GM21526 (cell line): ENCODE results near the gene RNASET2.
"Not testable (repeated sequence)": the region's sequence is repeated elsewhere in the genome, so short reads cannot be mapped to it uniquely, and the experiment has no call there.

ENCODE experiments used
- ATAC-seq: cut with Tn5 transposase; IDR thresholded peaks from one replicate; pipeline ENCODE4 v1.9.1; 2021; ENCODE audit warnings: moderate library complexity; ENCODE audit not compliant: unreplicated experiment, low FRiP score

Gene RNASET2

DNA sequence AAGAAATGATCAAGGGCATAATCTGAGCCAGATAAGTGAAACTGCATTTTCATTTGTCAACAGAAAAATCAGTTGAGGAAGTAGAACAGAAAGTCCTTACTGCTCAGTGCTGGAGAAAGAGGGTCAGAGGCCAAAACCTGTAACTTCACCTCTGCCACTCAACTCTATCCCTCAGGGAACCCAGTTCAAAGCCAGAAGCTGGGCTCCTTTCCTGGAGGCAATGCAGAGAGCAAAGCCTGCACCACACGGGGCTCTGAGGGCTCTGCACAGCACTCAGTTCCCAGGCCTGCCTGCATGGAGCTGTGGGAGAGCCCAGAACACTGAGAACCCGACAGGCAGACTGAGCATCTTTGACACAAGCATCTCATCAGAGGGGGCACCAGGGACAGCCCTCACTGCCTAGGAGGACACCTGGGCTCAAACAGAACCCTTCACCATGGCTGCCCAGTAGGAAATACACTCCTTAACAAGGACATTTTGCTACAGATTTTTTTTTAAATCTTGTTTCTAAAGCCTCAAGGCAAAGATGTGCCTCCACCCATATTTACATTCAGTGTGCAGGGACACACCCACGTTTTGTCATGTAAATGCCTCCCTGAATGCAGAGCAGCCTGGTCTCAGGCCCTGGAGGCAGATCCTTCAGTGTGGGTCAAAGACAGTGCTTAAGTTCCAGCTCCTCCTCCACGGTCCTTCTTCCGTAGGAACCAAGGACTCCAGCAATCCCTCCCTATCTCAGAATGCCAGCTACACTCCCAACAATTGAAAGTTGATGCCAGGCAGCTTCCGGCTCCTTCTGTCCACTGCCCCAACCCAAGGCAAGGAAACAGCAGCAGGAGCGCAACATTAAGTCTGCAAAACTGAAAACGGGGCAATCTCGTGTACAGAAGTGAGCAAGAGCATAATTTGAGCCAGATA, 6.6 kb downstream of the RNASET2 start:
- ATAC-seq = peak; percentile 5

DNA sequence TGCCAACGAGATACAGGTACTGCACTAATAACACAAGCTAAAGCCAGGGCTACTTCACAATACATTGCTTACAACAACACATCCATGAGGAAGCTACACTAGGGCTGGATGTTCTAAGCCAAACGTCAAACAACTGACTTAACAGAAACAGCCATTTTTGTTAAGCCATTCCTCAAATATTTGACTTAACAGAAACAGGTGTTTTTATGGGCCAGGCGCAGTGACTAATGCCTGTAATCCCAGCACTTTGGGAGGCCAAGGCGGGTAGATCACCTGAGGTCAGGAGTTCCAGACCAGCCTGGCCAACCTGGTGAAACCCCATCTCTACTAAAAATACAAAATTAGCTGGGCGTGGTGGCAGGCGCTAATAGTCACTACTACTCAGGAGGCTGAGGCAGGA, 7.6 kb downstream of the RNASET2 start:
- not testable (repeated sequence) for ATAC-seq

DNA sequence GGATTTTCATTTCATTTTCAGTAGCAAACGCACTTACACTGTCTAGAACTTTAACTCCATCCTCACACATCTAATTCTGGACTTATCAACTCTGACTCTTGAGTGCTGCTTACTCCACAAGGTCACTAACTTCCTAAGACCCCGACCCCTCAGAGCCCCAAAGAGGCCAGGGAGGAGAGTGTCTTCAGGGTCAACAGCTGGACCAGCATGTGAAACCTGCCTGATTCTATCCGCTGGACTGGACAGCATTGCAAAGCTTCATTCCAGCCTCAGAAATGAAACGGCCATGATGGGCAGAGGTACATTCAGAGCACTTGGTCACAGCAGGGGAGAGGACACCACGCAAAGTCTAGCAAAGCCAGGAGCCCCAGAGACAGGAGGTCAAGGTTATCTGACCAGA, 9.1 kb downstream of the RNASET2 start:
- ATAC-seq = no peak

DNA sequence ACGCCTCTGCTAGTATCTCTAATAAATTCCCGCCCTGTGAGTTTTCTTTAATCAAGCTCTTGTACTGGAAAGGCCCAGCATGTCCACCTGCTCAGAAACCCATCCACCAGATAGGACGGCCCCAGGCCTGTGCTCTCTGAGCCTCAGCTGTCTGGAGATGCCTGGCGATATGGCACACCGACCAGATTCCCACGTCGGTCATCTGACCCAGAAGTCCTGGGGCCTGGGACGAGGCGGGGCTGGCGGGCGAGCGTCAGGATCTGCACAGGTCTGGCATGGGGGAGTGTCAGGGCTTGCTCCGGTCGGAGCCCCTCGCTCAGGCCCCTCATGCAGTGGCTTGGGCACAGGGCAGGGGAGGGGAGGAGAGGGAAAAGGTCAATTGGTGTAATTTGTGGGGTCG, 10.2 kb downstream of the RNASET2 start:
- ATAC-seq = no peak

DNA sequence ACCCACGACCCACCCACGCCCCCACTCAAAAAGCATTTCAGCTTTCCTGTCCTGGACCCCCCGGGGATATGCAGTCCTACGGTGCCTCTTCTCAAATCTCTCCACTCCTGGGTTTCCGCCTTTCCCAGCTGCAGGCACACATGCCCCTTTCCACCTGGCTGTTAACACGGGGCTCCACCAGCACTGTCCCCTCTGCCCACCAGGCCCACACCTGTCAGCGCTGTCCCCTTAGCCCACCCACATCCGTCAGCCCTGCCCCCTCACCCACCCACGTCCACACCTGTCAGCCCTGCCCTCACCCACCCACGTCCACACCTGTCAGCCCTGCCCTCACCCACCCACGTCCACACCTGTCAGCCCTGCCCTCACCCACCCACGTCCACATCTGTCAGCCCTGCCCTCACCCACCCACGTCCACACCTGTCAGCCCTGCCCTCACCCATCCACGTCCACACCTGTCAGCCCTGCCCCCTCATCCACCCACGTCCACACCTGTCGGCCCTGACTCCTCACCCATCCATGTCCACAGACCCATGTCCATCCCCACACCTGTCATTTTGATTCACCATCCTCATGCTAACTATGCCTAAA, 11.6 kb downstream of the RNASET2 start:
- no peak for ATAC-seq

DNA sequence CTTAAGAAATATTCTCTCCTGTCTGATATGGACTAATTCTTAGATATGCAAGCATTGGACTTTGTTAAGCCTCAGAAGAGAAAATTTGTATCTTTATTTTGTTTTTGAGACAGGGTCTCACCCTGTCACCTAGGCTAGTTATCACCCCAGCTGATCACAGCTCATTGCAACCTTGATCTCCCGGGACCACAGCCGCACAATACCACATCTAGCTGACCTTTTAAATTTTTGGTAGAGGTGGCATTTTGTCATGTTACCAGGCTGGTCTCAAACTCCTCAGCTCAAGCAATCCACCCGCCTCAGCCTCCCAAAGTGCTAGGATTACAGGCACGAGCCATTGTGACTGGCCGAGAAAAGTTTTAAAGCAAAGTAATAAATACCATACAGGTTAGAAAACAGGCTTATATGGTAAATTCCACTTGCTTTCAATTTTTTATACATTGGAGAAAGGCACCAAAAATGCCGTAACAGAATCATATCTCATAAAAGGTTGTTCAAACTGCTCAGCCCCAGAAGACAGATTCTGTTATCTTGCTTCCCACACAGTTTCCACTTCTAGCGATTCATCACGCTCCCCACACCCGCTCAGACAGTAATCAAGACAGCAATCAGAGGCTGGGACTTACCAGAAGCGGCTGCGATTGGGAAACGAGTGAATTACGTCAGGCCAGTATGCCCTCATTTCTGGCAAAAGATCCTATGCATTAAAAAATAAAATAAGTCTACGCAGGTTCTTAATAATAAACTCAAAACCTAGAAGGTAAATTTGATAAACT, 13.8 kb downstream of the RNASET2 start:
- ATAC-seq = no peak

DNA sequence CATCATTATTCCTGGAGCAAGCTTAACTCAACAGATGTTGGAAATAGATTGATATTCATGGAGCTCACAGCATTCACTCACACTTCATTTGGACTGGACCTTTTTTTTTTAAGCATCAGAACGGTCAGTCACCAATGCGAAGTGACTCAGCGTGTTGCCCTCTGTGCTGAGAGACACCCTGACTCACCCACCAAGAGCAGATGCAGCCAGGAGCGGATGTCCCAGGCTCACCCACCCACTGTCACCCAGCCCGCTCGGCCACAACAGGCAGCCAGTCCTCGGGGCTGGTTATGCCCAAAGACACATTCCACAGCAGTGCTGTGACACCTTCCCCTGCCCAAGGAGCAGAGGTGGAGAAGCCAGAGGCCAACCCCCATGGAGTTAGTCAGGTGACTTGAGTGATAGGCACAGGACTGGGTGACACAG, 15.7 kb downstream of the RNASET2 start:
- ATAC-seq = no peak

DNA sequence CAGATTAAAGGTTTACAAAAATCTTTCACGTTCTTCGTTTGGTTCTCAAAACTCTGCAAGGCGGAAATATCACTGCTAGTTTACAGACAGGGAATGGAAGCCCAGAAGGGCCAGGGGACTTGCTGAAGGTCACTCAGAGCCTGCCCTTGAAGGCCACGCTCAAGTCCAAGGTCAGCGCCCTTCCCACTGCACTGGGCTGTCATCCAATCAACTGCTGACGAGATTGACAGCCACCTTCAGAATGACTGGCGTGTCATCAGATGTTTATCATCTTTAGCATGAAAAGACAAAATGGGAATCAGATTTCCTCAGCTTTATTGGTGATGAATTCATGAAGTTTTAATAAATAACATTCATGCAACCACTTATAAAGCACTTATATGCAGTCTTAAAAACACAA, 16.5 kb downstream of the RNASET2 start:
- no peak for ATAC-seq

DNA sequence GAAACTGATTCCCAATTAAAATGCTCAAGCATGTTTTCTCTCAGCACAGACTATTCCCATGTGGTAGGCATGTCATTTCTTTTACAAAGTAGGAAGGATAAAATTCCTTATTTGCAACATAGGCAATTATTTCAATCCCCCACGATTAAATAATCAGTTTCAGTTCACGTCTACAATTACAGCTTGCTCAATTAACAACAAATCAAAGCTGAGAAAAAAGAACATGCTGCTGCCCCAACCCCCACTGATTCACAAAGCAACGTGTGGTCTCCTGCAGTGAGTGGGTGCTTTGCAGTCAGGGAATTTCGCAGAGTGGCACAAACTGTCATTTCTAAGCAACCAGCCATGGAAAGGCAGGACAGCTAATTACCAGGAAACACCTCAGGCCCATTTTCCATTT, 17.0 kb downstream of the RNASET2 start:
- ATAC-seq = no peak

DNA sequence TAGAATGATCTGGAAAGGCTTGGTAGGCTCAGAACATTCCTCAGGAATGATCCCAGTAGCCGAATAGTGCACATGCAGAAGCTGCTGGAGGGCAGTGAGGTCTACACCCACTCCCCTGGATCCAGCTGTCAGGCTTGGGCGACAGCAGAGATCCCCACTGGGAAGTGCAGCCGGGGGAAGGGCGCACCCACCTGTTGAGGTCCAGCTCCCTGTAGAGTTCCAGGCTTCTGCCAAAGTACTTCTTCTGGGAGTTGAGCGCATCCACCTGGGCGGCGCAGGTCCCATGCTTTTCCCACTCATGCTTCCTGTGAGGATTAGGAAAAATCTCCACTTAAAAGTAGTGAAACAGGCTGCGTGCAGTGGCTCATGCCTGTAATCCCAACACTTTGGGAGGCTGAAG, 17.6 kb downstream of the RNASET2 start:
- no peak for ATAC-seq

DNA sequence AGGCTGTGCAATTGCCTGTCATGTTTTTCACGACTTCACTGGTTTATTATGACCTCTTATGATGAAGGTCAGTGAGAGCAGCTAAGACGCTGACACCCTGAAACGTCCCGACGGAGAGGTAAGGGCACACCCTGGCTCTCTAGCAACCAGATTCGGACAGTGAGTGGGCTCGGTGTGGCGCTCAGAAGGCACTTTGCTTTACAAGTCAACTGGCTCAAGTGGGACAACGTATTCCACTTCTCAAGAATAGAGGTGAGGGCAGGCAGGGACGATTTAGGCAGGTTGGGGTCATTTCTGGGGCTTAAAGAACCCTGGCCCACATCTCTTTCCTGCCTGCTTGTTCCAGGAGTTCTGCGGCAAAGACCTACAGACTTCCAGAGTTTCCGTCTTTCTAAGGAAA, 18.2 kb downstream of the RNASET2 start:
- no peak for ATAC-seq

DNA sequence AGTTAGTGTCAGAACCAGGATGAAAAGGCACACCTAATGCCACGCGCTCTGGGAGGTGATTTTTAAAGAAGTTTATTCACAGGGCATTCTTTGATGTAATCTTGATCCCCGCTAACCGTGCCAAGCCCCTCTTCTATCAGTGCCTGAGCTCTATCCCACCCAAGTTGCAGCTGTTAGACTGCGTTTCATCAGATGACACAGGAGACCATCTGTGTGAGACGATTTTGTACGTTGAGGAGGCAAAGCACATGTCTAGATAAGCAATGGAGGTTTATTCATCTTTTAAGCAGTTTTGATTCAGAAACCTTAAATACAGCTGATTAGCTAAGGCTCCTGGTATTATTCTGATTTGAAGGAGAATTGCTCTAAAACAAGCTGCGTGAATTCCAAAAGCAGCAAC, 18.6 kb downstream of the RNASET2 start:
- no peak for ATAC-seq

DNA sequence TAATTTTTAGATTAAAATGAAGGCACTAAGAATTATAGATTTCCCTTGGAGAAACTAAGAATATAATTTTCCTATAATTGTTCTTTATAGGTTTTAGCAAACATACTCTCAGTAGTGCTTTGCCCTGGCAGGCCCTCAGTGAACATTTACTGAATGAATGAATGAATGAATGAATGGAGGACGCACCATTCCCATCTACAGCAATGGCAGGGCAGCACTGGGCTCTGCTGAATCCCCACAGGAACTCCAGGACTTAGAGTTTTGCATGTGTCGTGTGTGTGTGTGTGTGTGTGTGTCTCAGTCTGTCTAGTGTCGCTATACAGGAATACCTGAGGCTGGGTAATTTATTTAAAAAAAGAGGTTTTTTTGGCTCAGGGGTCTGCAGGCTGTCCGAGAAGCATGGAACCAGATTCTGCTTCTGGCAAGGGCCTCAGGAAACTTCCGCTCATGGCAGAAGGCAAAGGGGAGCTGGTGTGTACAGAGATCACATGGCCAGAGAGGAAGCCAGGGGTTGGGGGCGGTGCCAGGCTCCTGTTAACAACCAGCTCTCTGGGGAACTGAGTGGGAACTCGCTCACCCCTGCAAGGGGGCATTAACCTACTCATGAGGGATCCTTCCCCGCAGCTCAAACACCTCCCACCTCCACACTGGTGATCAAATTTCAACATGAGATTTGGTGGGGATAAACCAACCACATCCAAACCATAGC, 20.1 kb downstream of the RNASET2 start:
- no peak for ATAC-seq

DNA sequence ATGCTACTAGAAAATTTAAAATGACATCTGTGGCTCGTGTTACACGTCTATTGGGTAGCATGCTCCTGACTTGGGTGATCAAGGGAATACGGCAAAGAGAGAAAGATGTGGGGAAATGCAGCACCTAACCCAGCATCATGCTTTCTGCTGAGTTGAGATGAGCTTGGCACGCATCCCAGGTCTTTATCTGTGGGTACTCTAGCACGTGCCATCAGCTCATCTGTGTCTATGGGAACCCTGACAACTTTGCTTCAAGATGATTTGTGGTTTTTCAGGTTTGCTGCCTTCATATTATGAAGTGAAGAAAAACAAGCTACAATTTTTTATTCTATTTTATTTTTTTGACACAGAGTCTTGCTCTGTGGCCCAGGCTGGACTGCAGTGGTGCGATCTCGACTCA, 21.0 kb downstream of the RNASET2 start:
- ATAC-seq = no peak

DNA sequence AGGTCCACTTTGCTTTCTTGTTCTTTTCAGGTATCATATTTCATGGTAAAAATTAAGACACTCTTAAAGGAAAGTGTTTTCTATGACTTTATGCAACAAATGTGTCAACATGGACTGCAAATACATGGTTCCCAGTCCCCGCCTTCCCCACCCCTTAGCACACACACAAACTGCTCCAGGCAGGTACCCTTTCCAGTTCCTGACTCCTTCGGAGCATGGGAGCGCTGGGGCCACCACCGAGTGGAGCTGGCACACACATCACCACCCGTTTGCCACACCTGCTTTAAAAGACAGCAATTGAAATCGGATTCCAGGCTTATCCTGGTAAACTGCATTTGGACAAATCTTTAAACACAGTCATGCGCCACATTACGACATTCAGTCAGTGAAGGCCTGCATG, 22.2 kb downstream of the RNASET2 start:
- no peak for ATAC-seq

DNA sequence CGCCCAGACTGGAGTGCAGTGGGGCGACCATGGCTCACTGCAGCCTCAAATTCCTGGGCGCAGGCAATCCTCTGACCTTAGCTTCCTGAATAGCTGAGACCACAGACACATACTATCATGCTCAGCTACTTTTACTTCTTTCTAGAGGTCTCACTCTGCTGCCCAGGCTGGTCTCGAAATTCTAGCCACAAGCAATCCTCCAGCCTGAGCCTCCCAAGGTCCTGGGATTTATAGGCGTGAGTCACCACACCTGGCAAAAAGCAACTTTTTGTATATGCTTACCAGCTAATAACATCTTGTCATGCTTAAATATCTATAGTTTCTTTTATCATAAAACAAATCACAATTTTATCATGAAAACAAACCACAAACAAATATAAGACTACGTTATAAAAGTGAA, 23.0 kb downstream of the RNASET2 start:
- no peak for ATAC-seq

DNA sequence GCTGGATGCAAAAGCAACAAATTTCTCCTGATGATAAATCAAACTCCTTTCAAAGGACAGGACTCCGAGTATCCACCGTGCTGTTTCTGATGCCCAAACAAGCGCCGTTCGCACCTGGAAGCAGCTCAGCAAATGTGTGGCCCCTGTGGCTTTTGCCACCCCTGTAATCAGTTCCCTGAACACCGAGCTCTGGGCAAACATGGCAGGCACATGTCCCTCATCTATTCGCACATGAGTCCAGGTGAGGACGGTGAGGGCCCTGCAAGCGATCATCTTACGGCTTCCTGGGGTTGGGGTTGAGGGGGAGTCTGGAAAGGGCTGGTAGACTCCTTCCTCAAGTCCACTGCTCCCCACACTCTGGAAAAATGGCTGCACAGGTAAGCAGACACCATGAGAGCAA, 23.7 kb downstream of the RNASET2 start:
- no peak for ATAC-seq

DNA sequence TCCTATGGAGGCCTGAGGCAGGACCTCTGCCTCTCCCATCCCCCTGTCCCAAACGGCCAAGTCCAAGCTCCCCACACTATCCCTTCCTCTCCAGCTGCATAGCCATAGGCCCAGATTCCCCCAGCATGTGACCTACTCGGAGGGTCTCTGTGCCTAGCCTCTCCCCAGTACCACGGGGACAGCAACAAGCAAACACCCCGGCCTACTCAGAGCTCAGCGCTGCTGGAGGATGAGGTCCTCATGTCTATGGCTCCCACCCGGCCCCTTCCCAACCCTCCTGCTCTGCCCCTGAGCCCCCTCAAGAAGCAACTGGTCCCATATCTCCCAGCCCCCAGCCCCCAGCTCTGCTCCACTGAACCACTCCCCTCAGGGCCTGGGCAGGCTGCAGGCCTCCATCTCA, 24.2 kb downstream of the RNASET2 start:
- ATAC-seq = no peak

DNA sequence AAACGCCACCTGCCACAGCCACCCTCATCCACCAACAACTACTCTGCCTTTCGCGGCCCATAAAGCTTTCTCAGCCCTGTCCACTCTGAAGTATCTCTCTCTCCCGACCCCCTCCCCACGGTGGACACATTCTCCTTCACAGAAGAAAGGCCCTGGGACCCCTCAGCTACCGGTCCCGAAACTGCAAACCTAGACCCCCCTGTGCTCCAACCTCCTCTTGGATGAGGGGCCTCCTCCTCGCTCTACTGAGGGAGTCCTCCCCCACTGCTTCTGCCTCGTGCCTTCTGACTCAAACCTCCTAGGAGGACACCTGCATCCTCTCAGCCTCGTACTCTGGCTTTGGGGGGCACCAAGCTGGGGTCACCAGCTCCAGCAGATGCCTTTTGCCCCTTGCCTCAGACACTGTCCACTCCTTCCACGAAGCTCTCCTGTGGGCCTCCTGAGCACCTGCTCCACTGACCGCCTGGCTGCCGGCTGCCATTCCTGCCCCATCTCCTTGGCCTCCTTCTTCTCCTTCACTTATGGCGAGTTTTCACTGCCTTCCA, 24.9 kb downstream of the RNASET2 start:
- no peak for ATAC-seq

DNA sequence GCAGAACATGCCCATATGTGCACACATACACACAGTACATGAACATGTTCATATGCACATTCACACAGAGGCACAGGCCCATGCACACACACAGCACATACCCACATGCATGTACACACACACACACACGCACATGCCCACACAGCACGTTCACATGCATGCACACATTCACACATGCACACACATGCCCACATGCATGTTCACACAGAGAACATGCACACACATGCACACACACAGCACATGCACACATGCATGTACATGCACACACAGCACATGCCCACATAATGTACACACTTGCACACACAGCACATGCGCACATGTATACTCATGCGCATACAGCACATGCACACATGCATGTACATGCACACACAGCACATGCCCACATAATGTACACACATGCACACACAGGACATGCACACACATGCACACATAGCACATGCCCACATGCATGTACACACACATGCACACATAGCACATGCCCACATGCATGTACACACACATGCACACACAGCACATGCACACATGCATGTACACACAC, 25.9 kb downstream of the RNASET2 start:
- ATAC-seq = no peak
